Renal pelvis (tissue), 3 donors: ENCODE data around the gene STIL. TPM values are rescaled to one million over a fixed set of nuclear protein-coding genes. Genes with fewer than 3 reads are reported as not detected.

Experiments used
- polyA plus RNA-seq, 3 donors: library from polyadenylated mRNA; unstranded; fragments of 120-200 nt; gene quantifications; one replicate each; pipeline ENCODE4 v1.2.1, GENCODE V29; 2013; ENCODE audit not compliant: insufficient read length in 3 of 3

Gene STIL
- polyA plus RNA-seq, 3 donors: 7.7 to 11.4 (median 9.6) TPM

Other genes starting within 250 kb of the STIL start
- under 1 TPM; 0.30 to 0.43 (median 0.42) TPM for gene CYP4Z1, start 246.9 kb downstream of the STIL start, polyA plus RNA-seq
- 1 to 10 TPM; 6.0 to 8.2 (median 6.3) TPM for gene CYP4A22, start 176.7 kb downstream of the STIL start, polyA plus RNA-seq
- gene PDZK1IP1, start 124.1 kb downstream of the STIL start, polyA plus RNA-seq: 10 to 100 TPM; 43.4 to 53.1 (median 52.3) TPM
- 1 to 10 TPM; 4.5 to 6.1 (median 5.1) TPM for gene TAL1, start 81.9 kb downstream of the STIL start, polyA plus RNA-seq
- gene CMPK1, start 19.6 kb upstream of the STIL start, polyA plus RNA-seq: 10 to 100 TPM; 61.5 to 65.6 (median 62.9) TPM
- gene FOXE3, start 102.1 kb upstream of the STIL start, polyA plus RNA-seq: under 1 TPM; 0.28 to 0.43 (median 0.30) TPM
- gene FOXD2, start 123.9 kb upstream of the STIL start, polyA plus RNA-seq: 1 to 10 TPM; 6.6 to 9.2 (median 8.0) TPM